Dedifferentiated amniotic fluid mesenchymal stem cell (primary cell): ENCODE results near the gene CIRBP.
"Not testable (repeated sequence)": the region's sequence is repeated elsewhere in the genome, so short reads cannot be mapped to it uniquely, and the experiment has no call there.

Source experiments
- DNase-seq: peaks from one replicate; pipeline ENCODE4 v3.0.0-alpha.2; 2016; ENCODE audit errors: extremely low spot score

Gene CIRBP

DNA sequence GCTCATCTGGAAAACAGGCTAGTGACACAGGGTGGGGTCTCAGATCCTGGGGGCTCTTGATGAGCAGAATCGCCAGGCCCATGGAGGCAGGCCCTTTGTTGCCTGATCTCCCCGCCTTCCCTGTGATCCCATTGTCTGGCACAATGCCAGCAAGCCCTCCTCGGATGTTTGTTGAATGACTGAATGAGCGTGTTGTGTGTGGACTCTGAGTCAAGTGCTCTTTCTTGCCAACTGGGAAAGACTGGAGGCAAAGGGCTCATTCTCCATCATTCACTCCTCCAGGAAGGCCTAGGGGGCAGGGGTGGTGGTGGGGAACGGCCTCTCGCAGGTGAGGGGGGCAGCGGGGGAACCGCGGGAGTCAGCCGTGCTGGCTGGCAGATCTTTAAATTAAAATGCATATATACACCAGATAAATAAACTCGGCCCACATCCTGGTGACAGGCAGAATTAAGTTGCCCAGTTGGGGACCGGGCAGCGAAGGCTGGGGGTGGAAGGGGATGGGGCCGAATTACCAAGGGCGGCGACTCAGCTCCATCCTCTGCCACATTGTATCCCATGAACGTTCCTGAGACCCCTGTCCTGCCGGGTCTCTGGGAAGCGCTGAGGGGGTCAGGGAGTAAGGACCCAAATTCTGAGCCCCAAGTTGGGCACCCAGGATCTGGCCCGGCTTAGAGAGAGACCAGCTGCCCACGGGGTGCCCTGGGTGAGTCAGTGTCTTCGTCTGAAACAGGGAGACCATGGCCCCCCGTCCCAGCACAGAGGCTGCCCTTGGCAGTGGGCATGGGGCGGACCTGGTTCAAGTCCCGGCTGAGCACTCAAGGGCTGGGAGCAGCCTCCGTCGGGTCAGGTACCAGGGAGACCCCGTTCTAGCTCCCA, 41.1 kb downstream of the CIRBP start:
- DNase-seq = no peak

DNA sequence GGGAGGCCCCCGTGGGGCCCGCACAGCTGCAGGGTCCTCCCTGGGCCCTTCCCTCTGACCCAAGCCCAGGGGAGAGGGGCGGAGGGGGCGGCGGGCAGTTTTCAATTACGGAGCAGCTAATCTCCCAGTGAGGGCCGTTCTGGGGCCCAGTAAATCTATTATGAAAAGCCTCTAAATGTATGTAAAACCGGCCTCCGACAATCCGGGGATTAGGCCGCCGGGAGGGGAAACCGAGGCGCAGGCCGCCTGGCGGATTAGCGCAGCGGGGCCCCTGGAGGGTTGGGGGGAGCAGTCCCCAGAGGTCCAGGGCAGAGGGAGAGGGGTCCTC, 41.7 kb downstream of the CIRBP start:
- DNase-seq = no peak

DNA sequence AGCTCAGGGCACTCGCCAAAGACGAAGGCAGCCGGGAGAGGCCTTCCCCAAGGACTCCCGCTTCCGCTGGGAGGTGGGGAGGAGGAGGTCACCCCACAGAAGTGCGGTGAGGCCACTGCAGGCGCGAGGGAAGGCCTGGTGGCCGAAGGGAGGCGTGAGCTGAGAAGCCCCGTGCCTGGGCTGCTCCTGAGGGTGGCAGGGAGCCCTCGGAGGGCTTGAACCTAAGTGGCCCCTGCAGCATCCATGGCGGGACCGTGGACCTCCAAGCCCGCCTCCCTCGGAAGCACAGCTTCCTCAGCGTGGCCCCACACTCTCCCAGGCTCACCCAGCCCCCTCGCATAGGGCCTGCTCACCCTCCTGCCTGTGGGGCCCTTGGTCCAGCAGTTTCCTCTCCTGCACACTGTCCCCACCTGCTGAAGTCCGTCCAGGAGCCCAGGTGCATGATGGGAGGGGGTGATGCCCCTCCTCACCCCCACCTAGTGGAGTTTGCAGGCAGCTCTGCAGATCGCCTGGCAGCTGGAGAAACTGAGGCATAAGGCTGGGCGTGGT, 42.5 kb downstream of the CIRBP start:
- no peak for DNase-seq

DNA sequence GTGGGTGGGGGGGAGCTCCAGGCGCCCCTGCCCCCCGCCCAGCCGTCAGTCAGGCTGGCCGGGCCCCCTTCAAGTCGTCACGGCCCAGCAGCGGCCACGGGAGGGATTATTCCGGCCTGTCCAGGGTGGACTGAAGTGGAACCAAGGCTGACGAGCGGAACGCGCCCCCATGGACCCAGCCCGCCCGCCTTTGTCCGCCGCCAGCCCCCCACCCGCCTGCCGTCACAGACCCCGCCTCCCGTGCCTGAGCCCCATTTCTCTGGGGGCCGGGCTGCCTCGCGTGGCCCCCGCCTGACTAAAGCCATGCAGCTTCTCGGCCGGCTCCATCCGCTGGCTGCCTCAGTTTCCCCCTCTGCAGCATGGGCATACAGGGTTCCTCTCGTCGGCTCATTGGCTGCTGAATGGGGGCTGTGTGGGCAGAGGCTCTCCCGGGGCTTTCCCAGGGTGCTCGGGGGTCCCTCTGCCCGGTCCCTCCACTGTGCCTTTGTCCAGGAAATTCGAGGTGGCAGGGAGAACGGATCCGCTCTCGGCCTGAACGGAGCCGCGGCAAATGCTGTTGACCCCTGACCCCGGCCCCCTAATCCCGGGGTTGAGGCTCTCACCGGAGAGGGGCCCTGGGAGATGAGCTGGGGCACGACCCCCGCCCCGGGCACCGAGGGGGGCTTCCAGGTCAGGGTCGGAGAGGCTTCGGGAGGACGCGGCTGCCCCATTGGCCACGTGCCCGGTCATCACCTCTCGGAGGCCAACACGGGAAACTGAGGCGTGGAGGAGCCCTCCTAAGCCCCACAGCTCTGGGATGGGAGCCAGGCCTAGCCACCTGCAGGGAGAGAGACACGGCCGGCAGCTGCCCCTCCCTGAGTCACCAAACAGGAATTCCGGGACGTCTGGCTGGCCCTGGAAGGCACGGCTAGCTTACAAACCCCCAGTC, 43.9 kb downstream of the CIRBP start:
- no peak for DNase-seq

DNA sequence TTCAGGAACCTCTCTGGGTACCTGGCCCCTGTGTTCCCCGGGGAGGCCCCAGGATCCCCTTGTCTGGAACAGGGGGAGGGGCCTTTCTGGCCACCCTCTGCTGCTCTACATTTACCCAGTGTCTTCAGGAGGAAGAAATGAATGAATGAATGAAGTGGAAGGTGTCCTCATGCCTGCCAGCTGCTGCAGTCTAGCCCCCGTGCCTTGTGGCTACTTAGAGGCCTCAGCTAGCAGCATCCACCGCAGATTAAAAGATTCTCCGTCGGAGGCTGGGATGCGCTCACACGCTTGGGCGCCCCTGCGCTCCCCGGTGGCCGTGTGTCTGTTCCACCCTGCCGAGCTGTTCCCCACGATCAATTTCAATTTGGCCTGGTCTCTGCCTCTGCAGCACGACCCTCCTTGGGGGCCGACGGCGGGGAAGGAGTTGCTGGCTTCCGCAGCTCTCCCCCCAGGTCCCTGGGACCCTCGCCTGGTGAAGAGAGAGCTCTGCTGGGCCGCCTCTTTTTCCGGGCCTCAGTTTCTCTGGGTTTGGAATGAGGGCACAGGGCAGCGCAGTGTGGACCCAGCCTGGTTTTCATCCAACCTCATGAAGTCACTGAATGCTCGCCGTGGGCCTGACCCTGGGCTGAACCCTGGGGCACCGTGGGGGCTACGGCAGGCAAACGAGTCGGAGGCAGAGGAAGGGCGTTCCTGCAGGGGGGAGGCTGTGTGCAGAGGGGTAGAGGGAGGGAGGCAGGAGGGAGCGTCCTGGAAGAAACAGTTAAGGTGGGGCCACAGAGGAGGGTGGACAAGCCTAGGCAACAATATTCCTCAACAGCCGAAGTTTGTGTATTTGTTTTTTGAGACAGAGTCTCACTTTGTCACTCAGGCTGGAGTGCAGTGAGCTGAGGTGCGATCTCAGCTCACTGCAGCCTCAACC, 44.8 kb downstream of the CIRBP start:
- no peak for DNase-seq

DNA sequence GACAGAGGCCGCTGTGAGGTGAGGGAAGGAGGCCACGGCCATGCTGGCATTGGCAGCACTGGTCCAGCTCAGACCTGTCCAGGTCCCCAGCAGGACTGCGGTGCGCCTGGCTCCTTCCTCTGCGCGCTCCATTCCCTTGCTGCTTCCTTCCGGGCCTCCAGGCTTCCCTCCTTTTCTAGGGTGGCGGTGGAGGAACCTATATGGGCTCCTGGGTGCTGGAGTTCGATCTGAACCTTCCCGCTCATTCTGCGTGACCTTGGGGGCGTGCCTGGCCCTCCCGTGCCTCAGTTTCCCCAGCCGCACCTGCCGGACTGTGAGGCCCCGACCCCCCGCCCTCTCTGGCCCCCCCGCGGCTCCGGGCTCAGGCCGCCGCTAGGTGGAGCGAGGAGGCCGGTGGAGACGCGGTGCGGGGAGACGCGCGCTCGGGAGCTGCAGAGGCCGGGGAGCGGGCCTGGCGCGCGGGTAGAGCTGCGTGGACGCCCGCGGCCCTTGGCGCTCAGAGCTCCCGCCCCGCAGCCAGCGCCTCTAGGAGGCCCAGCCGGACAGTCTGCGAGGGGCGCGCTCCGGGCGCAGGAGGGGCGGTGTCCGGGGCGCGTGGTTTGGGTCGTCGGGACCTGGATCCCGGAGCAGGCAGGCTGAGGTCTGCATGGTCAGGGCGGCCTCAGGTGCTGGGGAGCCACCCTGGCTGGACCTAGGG, 46.5 kb downstream of the CIRBP start:
- DNase-seq = no peak

DNA sequence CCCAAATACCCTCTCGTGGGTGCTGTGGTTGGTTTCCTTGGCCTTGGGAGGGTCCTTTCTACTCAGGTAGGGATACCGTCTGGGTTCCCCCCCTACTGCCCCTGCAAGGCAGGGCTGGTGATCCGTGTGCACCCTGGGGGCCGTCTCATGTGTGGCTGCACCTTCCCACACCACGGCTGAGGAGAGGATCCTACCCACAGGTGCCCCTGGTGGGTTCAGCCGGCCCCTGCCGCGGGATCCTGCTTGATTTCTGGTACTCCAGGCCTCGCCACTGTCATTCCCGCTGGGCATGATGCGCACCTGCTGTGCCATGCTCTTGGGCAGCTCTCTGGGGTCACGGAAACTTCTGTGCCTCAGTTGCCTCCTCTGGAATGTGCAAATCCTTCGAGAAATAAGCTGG, 47.3 kb downstream of the CIRBP start:
- DNase-seq = no peak

DNA sequence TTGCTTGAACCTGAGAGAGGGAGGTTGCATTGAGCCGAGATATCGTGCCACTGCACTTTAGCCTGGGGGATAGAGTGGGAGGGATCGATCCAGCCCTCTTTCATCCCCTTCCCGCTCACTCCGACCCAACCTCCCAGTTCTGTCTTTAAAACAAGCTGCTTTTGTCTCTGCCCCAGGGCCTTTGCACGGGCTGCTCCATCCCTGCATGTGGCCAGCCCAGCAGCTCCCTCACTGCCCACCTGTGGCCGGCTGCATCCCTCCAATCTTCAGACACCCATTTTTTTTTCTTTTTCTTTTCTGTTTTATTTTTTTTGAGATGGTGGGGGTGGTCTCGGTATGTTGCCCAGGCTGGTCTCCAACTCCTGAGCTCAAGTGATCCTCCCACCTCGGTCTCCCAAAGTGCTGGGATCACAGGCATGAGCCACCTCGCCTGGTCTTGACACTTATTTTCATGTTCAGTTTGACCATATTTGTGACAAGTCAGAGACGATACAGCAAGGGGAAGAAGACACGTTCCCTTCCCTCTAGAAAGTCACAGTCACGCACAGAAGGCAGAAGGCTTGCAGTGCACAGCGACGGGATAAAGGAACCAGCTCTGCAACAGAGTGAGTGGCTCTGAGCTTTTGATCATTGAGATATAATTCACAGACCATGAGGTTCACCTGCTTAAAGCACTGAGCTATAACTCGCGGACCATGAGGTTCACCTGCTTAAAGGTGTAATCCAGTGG, 48.3 kb downstream of the CIRBP start:
- DNase-seq = no peak

DNA sequence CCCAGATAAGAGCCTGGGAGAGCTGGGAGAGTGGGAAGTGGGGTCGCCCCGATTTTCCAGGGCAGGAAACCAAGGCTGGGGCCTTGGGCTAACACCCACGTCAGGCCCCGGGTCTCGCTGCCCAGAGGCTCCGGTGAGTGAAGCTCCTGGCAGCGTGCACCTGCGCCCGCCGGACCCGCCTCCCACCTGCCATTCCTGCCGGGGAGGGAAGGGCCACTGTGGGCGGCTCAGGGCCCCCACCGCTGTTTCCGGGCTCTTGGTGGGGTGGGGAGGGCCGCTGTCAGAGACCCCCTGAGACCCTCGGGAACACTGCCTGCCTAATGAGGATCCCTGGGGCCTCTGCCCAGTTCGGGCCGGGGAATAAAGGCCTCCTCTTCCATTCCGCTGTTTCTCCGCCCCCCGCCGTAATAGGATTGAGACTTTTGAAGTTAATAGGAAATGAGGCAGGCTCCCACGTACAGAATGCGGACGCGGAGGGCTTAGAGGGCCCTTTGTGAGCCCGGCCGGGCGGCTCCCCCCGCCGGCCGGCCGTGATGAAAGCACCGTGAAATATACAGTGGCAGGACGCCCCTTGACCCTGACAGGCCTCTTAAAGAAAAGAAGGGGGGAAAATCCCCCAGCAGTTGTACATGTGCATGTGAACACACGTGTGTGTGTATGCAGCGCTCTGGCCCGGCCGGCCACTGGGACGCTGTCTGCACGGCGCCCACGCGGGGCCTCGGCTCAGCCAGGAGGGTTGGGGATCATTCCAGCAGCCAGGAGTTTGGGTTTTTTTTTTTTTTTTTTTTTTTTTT, 49.7 kb downstream of the CIRBP start:
- no peak for DNase-seq

DNA sequence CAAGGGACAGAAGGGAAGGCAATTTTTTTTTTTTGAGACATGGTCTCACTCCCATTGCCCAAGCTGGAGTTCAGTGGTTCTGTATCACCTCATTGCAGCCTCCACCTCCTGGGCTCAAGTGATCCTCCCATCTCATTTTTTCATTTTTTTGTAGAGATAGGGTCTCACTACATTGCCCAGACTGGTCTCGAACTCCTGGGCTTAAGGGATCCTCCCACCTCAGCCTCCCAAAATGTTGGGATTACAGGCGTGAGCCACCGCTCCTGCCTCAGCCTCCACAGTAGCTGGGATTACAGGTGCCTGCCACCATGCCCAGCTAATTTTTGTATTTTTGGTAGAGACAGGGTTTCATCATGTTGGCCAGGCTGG, 51.1 kb downstream of the CIRBP start:
- DNase-seq = not testable (repeated sequence)

DNA sequence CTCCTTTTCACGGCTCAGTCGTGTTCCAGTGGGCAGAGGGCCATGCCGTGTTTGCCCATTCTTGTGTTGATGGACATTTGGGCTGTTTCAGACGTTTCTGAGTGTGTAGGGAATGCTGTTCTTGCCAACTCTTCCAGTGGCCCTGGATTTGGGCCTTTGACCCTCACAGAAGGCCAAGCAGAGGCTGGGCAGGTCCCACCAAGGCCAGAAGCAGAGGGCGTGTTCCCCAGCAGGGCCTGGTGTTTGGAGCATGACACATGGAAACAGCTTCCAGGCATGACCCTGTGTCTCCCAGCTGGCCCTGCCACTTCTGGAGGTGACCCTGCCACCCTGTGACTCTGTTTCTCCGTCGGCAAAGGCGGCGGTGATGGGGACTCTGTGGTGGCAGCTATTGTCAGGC, 52.4 kb downstream of the CIRBP start:
- DNase-seq = no peak

DNA sequence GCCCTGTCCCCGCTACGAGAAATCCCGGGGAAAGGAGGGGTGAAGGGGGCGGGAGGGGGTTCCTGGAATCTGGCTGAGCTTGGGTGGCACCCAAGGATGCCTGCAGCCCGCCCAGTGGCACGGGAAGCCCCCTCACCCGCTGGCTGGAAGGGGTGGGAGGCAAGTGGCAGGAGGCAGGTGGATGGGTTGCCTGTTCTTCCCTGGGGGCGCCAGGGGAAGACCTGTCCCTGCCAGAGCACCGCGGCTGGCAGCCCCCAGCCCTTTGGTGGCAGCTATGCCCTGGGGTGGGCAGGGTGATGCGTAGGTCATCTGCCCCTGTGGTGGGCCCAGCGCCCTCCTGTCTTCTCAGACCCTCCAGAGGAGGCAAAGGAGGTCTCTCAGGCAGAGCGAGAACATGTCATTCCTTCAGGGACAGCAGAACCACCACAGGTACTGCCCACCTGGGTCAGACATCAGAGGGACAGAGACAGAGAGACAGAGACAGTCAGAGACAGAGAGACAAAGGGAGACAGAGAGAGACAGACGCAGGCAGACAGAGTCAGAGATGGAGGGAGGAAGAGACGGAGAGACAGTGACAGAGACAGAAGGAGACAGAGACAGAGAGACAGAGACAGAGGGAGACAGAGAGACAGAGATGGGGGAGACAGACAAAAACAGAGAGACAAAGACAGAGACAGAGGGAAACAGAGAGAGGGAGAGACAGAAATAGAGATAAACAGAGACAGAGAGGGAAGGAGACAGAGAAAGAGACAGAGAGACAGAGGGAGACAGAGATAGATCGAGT, 53.3 kb downstream of the CIRBP start:
- DNase-seq = no peak

DNA sequence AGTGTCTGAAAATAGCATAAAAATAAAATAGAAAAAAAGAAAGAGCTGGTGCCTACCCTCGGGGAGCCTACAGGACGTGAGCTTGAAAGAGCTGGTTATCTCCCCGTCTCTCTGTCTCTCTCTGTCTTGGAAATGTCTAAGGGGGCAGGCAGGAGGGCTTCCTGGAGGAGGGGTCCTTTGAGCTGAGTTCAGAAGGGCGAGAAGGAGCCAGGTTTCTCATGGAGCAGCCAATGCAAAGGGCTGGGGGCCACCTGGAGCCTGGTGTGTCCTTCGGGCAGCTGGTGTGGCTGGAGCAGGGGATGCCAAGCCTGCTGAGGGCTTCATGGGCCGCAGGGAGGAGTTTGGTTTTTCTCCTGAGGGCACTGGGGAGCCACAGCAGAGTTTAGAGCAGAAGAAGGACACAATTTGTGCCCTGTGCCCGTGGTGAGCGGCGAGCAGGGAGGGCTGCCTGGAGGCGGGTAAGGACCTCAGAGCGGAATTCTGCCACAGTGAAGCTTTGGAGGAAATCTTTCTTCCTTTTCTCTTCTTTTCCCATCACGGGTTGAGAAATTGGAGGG, 55.2 kb downstream of the CIRBP start:
- DNase-seq = no peak
